SU-DHL-6 (cell line): ENCODE measurements around the gene CAP2.

ENCODE experiments used
- H2AFZ ChIP-seq: fragments of 200-600 bp; sonication (generic); 2 replicates; pipeline ENCODE4 v1.6.1; 2014; ENCODE audit warnings: low read depth, mild to moderate bottlenecking, moderate library complexity, mixed read lengths, antibody characterized with exemption, low read length; ENCODE audit not compliant: severe bottlenecking
- H3F3A ChIP-seq: fragments of 200-600 bp; shearing (Covaris generic); 2 replicates; pipeline ENCODE4 v1.6.0; 2016; ENCODE audit warnings: antibody characterized with exemption, mild to moderate bottlenecking; ENCODE audit not compliant: insufficient read depth
- H3K27ac ChIP-seq: fragments of 200-600 bp; sonication (generic); 2 replicates; pipeline ENCODE4 v1.5.1; 2016; ENCODE audit warnings: low read depth, mild to moderate bottlenecking, low read length, moderate library complexity, mixed read lengths
- H3K27me3 ChIP-seq: fragments of 200-600 bp; sonication (generic), shearing (Covaris generic); 2 replicates; pipeline ENCODE4 v1.6.0; 2014; ENCODE audit warnings: mild to moderate bottlenecking, low read length
- H3K36me3 ChIP-seq: fragments of 200-600 bp; sonication (generic); 2 replicates; pipeline ENCODE4 v1.6.1; 2014; ENCODE audit warnings: mild to moderate bottlenecking, low read length, mixed read lengths
- H3K4me2 ChIP-seq: fragments of 300-600, 200-600 bp; shearing (Covaris generic), sonication (generic); 2 replicates; pipeline ENCODE4 v1.6.0; 2014; ENCODE audit warnings: low read length, low read depth, mild to moderate bottlenecking; ENCODE audit not compliant: poor library complexity, severe bottlenecking
- H3K4me3 ChIP-seq: fragments of 200-600 bp; sonication (generic); 2 replicates; pipeline ENCODE4 v1.5.1; 2014; ENCODE audit warnings: antibody characterized with exemption, low read length, mild to moderate bottlenecking, mixed read lengths; ENCODE audit not compliant: insufficient read depth, poor library complexity, severe bottlenecking
- H3K79me2 ChIP-seq: fragments of 200-600 bp; sonication (generic); 2 replicates; pipeline ENCODE4 v1.6.1; 2014; ENCODE audit warnings: mild to moderate bottlenecking, low read length, moderate library complexity; ENCODE audit not compliant: insufficient read depth
- H3K9ac ChIP-seq: fragments of 200-600 bp; sonication (generic); 2 replicates; pipeline ENCODE4 v1.7.0; 2014; ENCODE audit warnings: mild to moderate bottlenecking, low read length
- H3K9me2 ChIP-seq: fragments of 200-600 bp; sonication (generic); replicated peaks from 2 replicates; pipeline ENCODE4 v1.6.1; 2014; ENCODE audit warnings: low read length; ENCODE audit not compliant: insufficient read depth
- H3K9me3 ChIP-seq: fragments of 200-600 bp; sonication (generic); 2 replicates; pipeline ENCODE4 v1.6.1; 2014; ENCODE audit warnings: low read length, mixed read lengths; ENCODE audit not compliant: insufficient read depth
- H4K20me1 ChIP-seq: fragments of 200-600 bp; sonication (generic); 2 replicates; pipeline ENCODE4 v1.6.1; 2014; ENCODE audit warnings: low read depth, mild to moderate bottlenecking, antibody characterized with exemption, low read length, moderate library complexity, mixed read lengths
- CTCF ChIP-seq: fragments of 200-600 bp; sonication (generic); IDR thresholded peaks from one replicate; pipeline ENCODE4 v1.5.1; 2017; ENCODE audit warnings: antibody characterized with exemption, mild to moderate bottlenecking, low read length, moderate library complexity; ENCODE audit not compliant: insufficient read depth, poor library complexity, severe bottlenecking
- EZH2phosphoT487 ChIP-seq: fragments of 200-600 bp; sonication (generic), shearing (Covaris generic); conservative IDR thresholded peaks from 2 replicates; pipeline ENCODE4 v1.6.1; 2018; ENCODE audit warnings: mild to moderate bottlenecking, antibody characterized with exemption, low read length, moderate library complexity, mixed read lengths

Gene CAP2

GRCh38 chr6:17352302-17352701 is 41.1 kb upstream of the CAP2 start:
- Histone ChIP-seq H3K27me3 (no peaks in the 10 kb centered on the region), H3F3A (no peaks in the 10 kb centered on the region), H3K4me2 (no peak overlapping the region), H3K4me3 (no peak overlapping the region), H4K20me1 (no peaks in the 10 kb centered on the region), H3K79me2 (no peaks in the 10 kb centered on the region), H3K9me2 (no peaks in the 10 kb centered on the region), H3K9ac (no peak overlapping the region), H3K27ac (no peak overlapping the region), H3K36me3 (no peaks in the 10 kb centered on the region), H2AFZ (no peak overlapping the region), H3K9me3 (no peaks in the 10 kb centered on the region)
- no peak for TF ChIP-seq CTCF
- TF ChIP-seq EZH2phosphoT487, result no peak

- H3K27ac ChIP-seq, result no peak overlapping the region
- no peaks in the 10 kb centered on the region for H3K79me2 ChIP-seq
- H3K27me3 ChIP-seq, result no peaks in the 10 kb centered on the region
- H3K9me2 ChIP-seq, result no peaks in the 10 kb centered on the region
- no peaks in the 10 kb centered on the region for H4K20me1 ChIP-seq
- TF ChIP-seq CTCF, result no peak
- no peak for TF ChIP-seq EZH2phosphoT487
- H3F3A ChIP-seq, result no peaks in the 10 kb centered on the region
- no peak overlapping the region for H3K4me2 ChIP-seq
- no peak overlapping the region for H3K9ac ChIP-seq
- H3K9me3 ChIP-seq, result no peaks in the 10 kb centered on the region
- no peak overlapping the region for H3K4me3 ChIP-seq
- H2AFZ ChIP-seq, result no peak overlapping the region
- no peaks in the 10 kb centered on the region for H3K36me3 ChIP-seq
Measured at GRCh38 chr6:17353440-17354175, 39.8 kb upstream of the CAP2 start.

GRCh38 chr6:17354700-17355403 is 38.5 kb upstream of the CAP2 start:
- Histone ChIP-seq H3K9ac (no peak overlapping the region), H3K27me3 (no peaks in the 10 kb centered on the region), H3K79me2 (no peaks in the 10 kb centered on the region), H3K27ac (no peak overlapping the region), H4K20me1 (no peaks in the 10 kb centered on the region), H3K36me3 (no peaks in the 10 kb centered on the region), H3K9me2 (no peaks in the 10 kb centered on the region), H3K9me3 (no peaks in the 10 kb centered on the region), H2AFZ (no peak overlapping the region), H3K4me2 (no peak overlapping the region), H3F3A (no peaks in the 10 kb centered on the region), H3K4me3 (no peak overlapping the region)
- TF ChIP-seq EZH2phosphoT487 (no peak), CTCF (no peak)
